NCI-H748 treated with DMSO at 0.1 percent for 48 hours (cell line): ENCODE results near the gene LIX1.
"Not testable (repeated sequence)": the region's sequence is repeated elsewhere in the genome, so short reads cannot be mapped to it uniquely, and the experiment has no call there.

Experiments
- DNase-seq: peaks from one replicate; lab custom pipeline; 2025; lab: John Stamatoyannopoulos, UW

The LIX1 gene

GRCh38 chr5:97142521-97143254 lies at the start of gene LIX1:
Gene LIX1 (minus strand): TSS chr5:97142611. CDS start chr5:97142576, 35 bp downstream.
- peak; percentile 53 for DNase-seq

- no peak for DNase-seq
Observed at GRCh38 chr5:97191893-97192292, 49.5 kb upstream of the LIX1 start.

GRCh38 chr5:97189523-97189922 lies 47.1 kb upstream of the LIX1 start:
- not testable (repeated sequence) for DNase-seq

GRCh38 chr5:97183930-97184213 lies 41.5 kb upstream of the LIX1 start:
- no peak for DNase-seq

GRCh38 chr5:97183100-97183929 lies 40.9 kb upstream of the LIX1 start, which contains the start of gene RIOK2:
Gene RIOK2 (minus strand): TSS chr5:97183247. CDS start chr5:97183191, 56 bp downstream.
- peak; percentile 94 for DNase-seq

GRCh38 chr5:97182571-97183099 lies 40.2 kb upstream of the LIX1 start:
- no peak for DNase-seq

GRCh38 chr5:97181856-97182545 lies 39.6 kb upstream of the LIX1 start:
- DNase-seq, result no peak

- DNase-seq, result not testable (repeated sequence)
Observed at GRCh38 chr5:97179457-97179856, 37.0 kb upstream of the LIX1 start.

- DNase-seq, result no peak
Observed at GRCh38 chr5:97172227-97172626, 29.8 kb upstream of the LIX1 start.

- DNase-seq, result no peak
Observed at GRCh38 chr5:97171703-97172102, 29.3 kb upstream of the LIX1 start.

GRCh38 chr5:97167435-97167834 lies 25.0 kb upstream of the LIX1 start:
- DNase-seq, result no peak

GRCh38 chr5:97165726-97166125 lies 23.3 kb upstream of the LIX1 start:
- DNase-seq, result no peak

- DNase-seq, result no peak
Observed at GRCh38 chr5:97164846-97165245, 22.4 kb upstream of the LIX1 start.

- no peak for DNase-seq
Observed at GRCh38 chr5:97163790-97164285, 21.4 kb upstream of the LIX1 start.

- DNase-seq, result peak; percentile 9
Observed at GRCh38 chr5:97163360-97163764, 21.0 kb upstream of the LIX1 start.

GRCh38 chr5:97162045-97162444 lies 19.6 kb upstream of the LIX1 start:
- DNase-seq, result peak; percentile 63

GRCh38 chr5:97157689-97158088 lies 15.3 kb upstream of the LIX1 start:
- DNase-seq, result no peak

- no peak for DNase-seq
Observed at GRCh38 chr5:97151370-97151769, 9.0 kb upstream of the LIX1 start.

- no peak for DNase-seq
Observed at GRCh38 chr5:97150401-97150800, 8.0 kb upstream of the LIX1 start.

- DNase-seq, result no peak
Observed at GRCh38 chr5:97149709-97150108, 7.3 kb upstream of the LIX1 start.

GRCh38 chr5:97148288-97148687 lies 5.9 kb upstream of the LIX1 start:
- no peak for DNase-seq

- DNase-seq, result no peak
Observed at GRCh38 chr5:97143704-97144103, 1.3 kb upstream of the LIX1 start.
